NB4 (cell line): ENCODE results near the gene RASSF4.
"Not testable (repeated sequence)": the region's sequence is repeated elsewhere in the genome, so short reads cannot be mapped to it uniquely, and the experiment has no call there.

ENCODE experiments used
- DNase-seq: peaks from one replicate; pipeline ENCODE4 v3.0.0; 2010; ENCODE audit warnings: low read depth
- H3K4me3 ChIP-seq: one replicate; pipeline ENCODE4 v1.5.1; 2011; ENCODE audit warnings: mild to moderate bottlenecking, low read depth, low read length, moderate library complexity
- MYC ChIP-seq: IDR thresholded peaks from 2 replicates; pipeline ENCODE4 v1.6.1; 2011; ENCODE audit warnings: low read depth, low read length
- POLR2A ChIP-seq: IDR thresholded peaks from 2 replicates; pipeline ENCODE4 v1.6.1; 2011; ENCODE audit warnings: mild to moderate bottlenecking; ENCODE audit not compliant: insufficient read length; ENCODE audit errors: extremely low read depth
- TF ChIP-seq, protein P1 (sequence below): IDR thresholded peaks from 2 replicates; pipeline ENCODE4 v1.6.1; 2011; ENCODE audit warnings: low read depth, low read length
- TF ChIP-seq, protein P2 (sequence below): IDR thresholded peaks from one replicate; pipeline ENCODE4 v1.5.1; 2012; ENCODE audit warnings: low read depth, low read length

RASSF4 gene

DNA sequence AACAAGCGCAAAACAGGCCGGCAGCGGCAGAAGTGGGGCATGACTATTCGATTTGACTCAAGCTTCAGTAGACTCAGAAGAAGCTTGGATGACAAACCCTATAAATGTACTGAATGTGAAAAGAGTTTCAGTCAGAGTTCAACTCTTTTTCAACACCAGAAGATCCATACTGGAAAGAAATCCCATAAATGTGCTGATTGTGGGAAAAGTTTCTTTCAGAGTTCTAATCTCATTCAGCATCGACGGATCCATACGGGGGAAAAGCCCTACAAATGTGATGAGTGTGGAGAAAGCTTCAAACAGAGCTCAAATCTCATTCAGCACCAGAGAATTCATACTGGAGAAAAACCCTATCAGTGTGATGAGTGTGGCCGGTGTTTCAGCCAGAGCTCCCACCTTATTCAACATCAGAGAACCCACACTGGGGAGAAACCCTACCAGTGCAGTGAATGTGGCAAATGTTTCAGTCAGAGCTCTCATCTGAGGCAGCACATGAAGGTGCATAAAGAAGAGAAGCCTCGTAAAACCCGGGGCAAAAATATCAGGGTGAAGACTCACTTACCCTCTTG, 43.9 kb downstream of the RASSF4 start:
- peak overlapping the region; percentile 8 for H3K4me3 ChIP-seq
- DNase-seq, result peak; percentile 38

GRCh38 chr10:45004661-45005060, 45.1 kb downstream of the RASSF4 start:
- no peak overlapping the region for H3K4me3 ChIP-seq
- no peak for DNase-seq
- no peak for TF ChIP-seq POLR2A
- TF ChIP-seq, protein P1, sequence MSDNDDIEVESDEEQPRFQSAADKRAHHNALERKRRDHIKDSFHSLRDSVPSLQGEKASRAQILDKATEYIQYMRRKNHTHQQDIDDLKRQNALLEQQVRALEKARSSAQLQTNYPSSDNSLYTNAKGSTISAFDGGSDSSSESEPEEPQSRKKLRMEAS, result no peak
- TF ChIP-seq, protein P2, sequence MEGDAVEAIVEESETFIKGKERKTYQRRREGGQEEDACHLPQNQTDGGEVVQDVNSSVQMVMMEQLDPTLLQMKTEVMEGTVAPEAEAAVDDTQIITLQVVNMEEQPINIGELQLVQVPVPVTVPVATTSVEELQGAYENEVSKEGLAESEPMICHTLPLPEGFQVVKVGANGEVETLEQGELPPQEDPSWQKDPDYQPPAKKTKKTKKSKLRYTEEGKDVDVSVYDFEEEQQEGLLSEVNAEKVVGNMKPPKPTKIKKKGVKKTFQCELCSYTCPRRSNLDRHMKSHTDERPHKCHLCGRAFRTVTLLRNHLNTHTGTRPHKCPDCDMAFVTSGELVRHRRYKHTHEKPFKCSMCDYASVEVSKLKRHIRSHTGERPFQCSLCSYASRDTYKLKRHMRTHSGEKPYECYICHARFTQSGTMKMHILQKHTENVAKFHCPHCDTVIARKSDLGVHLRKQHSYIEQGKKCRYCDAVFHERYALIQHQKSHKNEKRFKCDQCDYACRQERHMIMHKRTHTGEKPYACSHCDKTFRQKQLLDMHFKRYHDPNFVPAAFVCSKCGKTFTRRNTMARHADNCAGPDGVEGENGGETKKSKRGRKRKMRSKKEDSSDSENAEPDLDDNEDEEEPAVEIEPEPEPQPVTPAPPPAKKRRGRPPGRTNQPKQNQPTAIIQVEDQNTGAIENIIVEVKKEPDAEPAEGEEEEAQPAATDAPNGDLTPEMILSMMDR, result no peak
- no peak for TF ChIP-seq MYC

More for the DNA sequence above, 43.9 kb downstream of the RASSF4 start:
- TF ChIP-seq POLR2A (no peak), MYC (no peak)
- TF ChIP-seq, protein P1, result no peak
- TF ChIP-seq, protein P2, result no peak

GRCh38 chr10:45005284-45005683, 45.7 kb downstream of the RASSF4 start:
- TF ChIP-seq MYC (no peak), POLR2A (no peak)
- TF ChIP-seq, protein P1, result no peak
- TF ChIP-seq, protein P2, result no peak
- no peak overlapping the region for H3K4me3 ChIP-seq
- DNase-seq, result no peak

GRCh38 chr10:45006276-45007030, 46.9 kb downstream of the RASSF4 start:
- DNase-seq, result peak; percentile 68
- TF ChIP-seq, protein P2, result no peak
- TF ChIP-seq, protein P1, result 0 out of 2 replicates have a peak, but pooled peaks have one; percentile 11

GRCh38 chr10:45008524-45009161, 49.0 kb downstream of the RASSF4 start:
- DNase-seq, result peak; percentile 93
- no peak overlapping the region for H3K4me3 ChIP-seq
- peak; percentile 51 for TF ChIP-seq MYC
- TF ChIP-seq, protein P2, result peak; percentile 73
- TF ChIP-seq, protein P1, result peak; percentile 45
- no peak for TF ChIP-seq POLR2A

More at GRCh38 chr10:45006276-45007030, 46.9 kb downstream of the RASSF4 start:
- no peak overlapping the region for H3K4me3 ChIP-seq

DNA sequence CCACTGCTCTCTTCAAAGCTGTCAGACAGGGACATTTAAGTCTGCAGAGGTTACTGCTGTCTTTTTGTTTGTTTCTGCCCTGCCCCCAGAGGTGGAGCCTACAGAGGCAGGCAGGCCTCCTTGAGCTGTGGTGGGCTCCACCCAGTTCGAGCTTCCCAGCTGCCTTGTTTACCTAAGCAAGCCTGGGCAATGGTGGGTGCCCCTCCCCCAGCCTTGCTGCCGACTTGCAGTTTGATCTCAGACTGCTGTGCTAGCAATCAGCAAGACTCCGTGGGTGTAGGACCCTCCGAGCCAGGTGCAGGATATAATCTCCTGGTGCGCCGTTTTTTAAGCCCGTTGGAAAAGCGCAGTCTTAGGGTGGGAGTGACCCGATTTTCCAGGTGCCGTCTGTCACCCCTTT, 55.0 kb downstream of the RASSF4 start:
- DNase-seq, H3K4me3 ChIP-seq: not testable (repeated sequence)
